ENCODE measurements around the gene LGSN.

Gene LGSN

GRCh38 chr6:63305277-63305676 lies 14.5 kb downstream of the LGSN start:
- no peaks in the 10 kb centered on the region for H3K4me1 ChIP-seq (ENCODE audit: control insufficient read depth in 1 of 2, insufficient read depth in 1 of 2, low read depth in 1 of 2, low read length in 1 of 2)
- TF ChIP-seq CTCF (IDR thresholded peaks at IDR 0.05), result no peak
- H3K36me3 ChIP-seq, result no peaks in the 10 kb centered on the region
- H3K4me3 ChIP-seq (ENCODE audit: low read depth in 1 of 2, low read length in 1 of 2), result no peak overlapping the region
- H3K27ac ChIP-seq, result no peak overlapping the region
- H3K27me3 ChIP-seq, result no peaks in the 10 kb centered on the region
- no peaks in the 10 kb centered on the region for H3K9me3 ChIP-seq

GRCh38 chr6:63303476-63303875 lies 16.3 kb downstream of the LGSN start:
- no peaks in the 10 kb centered on the region for H3K27me3 ChIP-seq
- H3K4me1 ChIP-seq (ENCODE audit: control insufficient read depth in 1 of 2, insufficient read depth in 1 of 2, low read depth in 1 of 2, low read length in 1 of 2), result no peaks in the 10 kb centered on the region
- H3K9me3 ChIP-seq, result no peaks in the 10 kb centered on the region
- H3K4me3 ChIP-seq (ENCODE audit: low read depth in 1 of 2, low read length in 1 of 2), result no peak overlapping the region
- TF ChIP-seq CTCF (IDR thresholded peaks at IDR 0.05), result no peak
- H3K27ac ChIP-seq, result no peak overlapping the region
- no peaks in the 10 kb centered on the region for H3K36me3 ChIP-seq

- TF ChIP-seq CTCF (IDR thresholded peaks at IDR 0.05), result no peak
- no peak overlapping the region for H3K27ac ChIP-seq
- no peak overlapping the region for H3K4me3 ChIP-seq (ENCODE audit: low read depth in 1 of 2, low read length in 1 of 2)
- H3K36me3 ChIP-seq, result no peaks in the 10 kb centered on the region
- H3K9me3 ChIP-seq, result no peaks in the 10 kb centered on the region
- no peaks in the 10 kb centered on the region for H3K27me3 ChIP-seq
- H3K4me1 ChIP-seq (ENCODE audit: control insufficient read depth in 1 of 2, insufficient read depth in 1 of 2, low read depth in 1 of 2, low read length in 1 of 2), result no peaks in the 10 kb centered on the region
Measured at GRCh38 chr6:63299667-63300066, 20.1 kb downstream of the LGSN start.

GRCh38 chr6:63295553-63296194 lies 24.1 kb downstream of the LGSN start:
- no peak overlapping the region for H3K27ac ChIP-seq
- no peak overlapping the region for H3K4me3 ChIP-seq (ENCODE audit: low read depth in 1 of 2, low read length in 1 of 2)
- H3K36me3 ChIP-seq, result no peaks in the 10 kb centered on the region
- H3K27me3 ChIP-seq, result no peaks in the 10 kb centered on the region
- H3K9me3 ChIP-seq, result no peaks in the 10 kb centered on the region
- TF ChIP-seq CTCF (IDR thresholded peaks at IDR 0.05), result no peak
- H3K4me1 ChIP-seq (ENCODE audit: control insufficient read depth in 1 of 2, insufficient read depth in 1 of 2, low read depth in 1 of 2, low read length in 1 of 2), result no peaks in the 10 kb centered on the region

GRCh38 chr6:63290492-63291058 lies 29.2 kb downstream of the LGSN start:
- Histone ChIP-seq H3K27ac (no peak overlapping the region), H3K36me3 (no peaks in the 10 kb centered on the region), H3K4me1 (ENCODE audit: control insufficient read depth in 1 of 2, insufficient read depth in 1 of 2, low read depth in 1 of 2, low read length in 1 of 2) (no peaks in the 10 kb centered on the region), H3K27me3 (no peaks in the 10 kb centered on the region), H3K4me3 (ENCODE audit: low read depth in 1 of 2, low read length in 1 of 2) (no peak overlapping the region), H3K9me3 (no peaks in the 10 kb centered on the region)
- TF ChIP-seq CTCF (IDR thresholded peaks at IDR 0.05), result no peak

All from neutrophil (primary cell).